BJ (cell line): ENCODE data around the gene RPS6KA2. TPM values are rescaled to one million over a fixed set of nuclear protein-coding genes. Genes with fewer than 3 reads are reported as not detected.

Source experiments
- CTCF ChIA-PET: fragments of 350-600 bp; formaldehyde crosslinking; extraction: SDS; loops from one replicate; lab custom pipeline; 2021; ENCODE audit warnings: antibody characterized with exemption, inconsistent platforms; lab: Yijun Ruan, JAX
- POLR2A ChIA-PET: fragments of 300-600 bp; sonication (Branson Sonifier 250); formaldehyde crosslinking; extraction: SDS; loops from one replicate; lab custom pipeline; 2021; ENCODE audit warnings: antibody characterized with exemption; lab: Charles Lee
- DNase-seq: peaks from one replicate; pipeline ENCODE4 v3.0.0-alpha.2; 2011; ENCODE audit warnings: low read depth
- H3K27me3 ChIP-seq: 2 replicates; pipeline ENCODE4 v1.6.0; 2011; ENCODE audit warnings: low read length; ENCODE audit not compliant: control insufficient read depth, insufficient read depth
- H3K36me3 ChIP-seq: 2 replicates; pipeline ENCODE4 v1.5.1; 2011; ENCODE audit warnings: low read length; ENCODE audit not compliant: control insufficient read depth, insufficient read depth
- H3K4me3 ChIP-seq: 2 replicates; pipeline ENCODE4 v1.5.1; 2011; ENCODE audit warnings: low read depth, mild to moderate bottlenecking, control low read depth, low read length
- CTCF ChIP-seq: IDR thresholded peaks from 2 replicates; pipeline ENCODE4 v1.5.1; 2011; ENCODE audit warnings: low read depth, mild to moderate bottlenecking, control low read depth, inconsistent platforms, low read length, moderate library complexity; ENCODE audit not compliant: insufficient read depth
- polyA plus RNA-seq: library from polyadenylated mRNA; depleted of rRNA; stranded (reverse); fragments of >200 nt; gene quantifications from 2 replicates; pipeline ENCODE4 v1.2.3, GENCODE V29; 2011

RPS6KA2 gene
- polyA plus RNA-seq, 1 experiment, result 80.8 TPM

DNA sequence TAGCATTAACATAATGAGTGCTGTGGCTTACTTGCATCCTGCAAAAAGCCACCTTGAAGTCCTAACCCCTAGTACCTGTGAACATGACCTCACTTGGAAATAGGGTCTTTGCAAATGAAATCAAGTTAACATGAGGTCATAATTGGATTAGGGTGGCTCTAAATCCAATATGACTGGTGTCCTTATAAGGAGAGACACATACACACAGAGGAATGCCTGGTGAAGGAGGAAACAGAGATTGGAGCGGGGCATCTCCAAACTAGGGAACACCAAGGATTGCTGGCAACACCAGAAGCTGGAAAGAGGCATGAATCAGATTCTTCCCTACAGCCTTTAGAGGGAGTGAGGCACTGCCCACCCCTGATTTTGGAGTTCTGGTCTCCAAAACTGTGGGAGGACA is 17.6 kb upstream of the RPS6KA2 start:
- Histone ChIP-seq H3K36me3 (no peaks in the 10 kb centered on the region), H3K4me3 (no peak overlapping the region), H3K27me3 (no peaks in the 10 kb centered on the region; the same call in none of the 2 replicates)
- no peak for DNase-seq
- TF ChIP-seq CTCF, result no peak
- ChIA-PET POLR2A (no interaction called here), CTCF (no interaction called here)

DNA sequence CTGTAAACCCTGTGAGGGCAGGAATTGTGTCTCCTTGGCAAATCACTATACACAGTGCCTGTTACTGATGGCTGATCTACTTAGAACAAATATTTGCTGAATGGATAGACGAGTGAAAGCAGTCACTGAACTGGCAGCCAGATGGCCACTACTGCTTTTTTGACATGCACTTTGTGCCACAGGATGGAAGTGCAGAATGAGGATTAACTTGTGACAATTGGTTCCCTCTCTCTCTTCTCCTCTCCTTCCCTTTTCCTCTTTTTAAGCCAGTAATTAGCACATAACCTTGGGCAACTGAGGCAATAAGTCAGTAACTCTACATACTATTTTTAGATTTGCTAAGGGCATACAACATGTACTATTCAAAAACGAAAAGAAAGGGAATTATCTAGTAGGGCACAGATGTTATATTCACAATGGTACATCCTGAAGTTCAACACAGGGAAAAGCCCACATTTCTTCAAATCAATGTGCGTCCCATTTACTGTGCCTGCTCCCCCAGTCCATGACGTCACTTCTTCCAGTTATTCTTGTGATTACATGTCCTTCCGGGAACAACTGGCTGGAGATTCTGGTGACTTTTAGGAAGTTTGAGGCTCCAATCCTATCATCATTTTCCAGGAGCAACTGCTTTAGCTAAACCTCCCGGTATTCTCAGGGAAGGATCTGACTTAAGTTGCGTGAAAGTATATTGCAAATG is 17.0 kb upstream of the RPS6KA2 start:
- ChIA-PET POLR2A (no interaction called here), CTCF (no interaction called here)
- Histone ChIP-seq H3K36me3 (no peaks in the 10 kb centered on the region), H3K4me3 (no peak overlapping the region), H3K27me3 (no peaks in the 10 kb centered on the region; the same call in none of the 2 replicates)
- no peak for TF ChIP-seq CTCF
- DNase-seq, result no peak

DNA sequence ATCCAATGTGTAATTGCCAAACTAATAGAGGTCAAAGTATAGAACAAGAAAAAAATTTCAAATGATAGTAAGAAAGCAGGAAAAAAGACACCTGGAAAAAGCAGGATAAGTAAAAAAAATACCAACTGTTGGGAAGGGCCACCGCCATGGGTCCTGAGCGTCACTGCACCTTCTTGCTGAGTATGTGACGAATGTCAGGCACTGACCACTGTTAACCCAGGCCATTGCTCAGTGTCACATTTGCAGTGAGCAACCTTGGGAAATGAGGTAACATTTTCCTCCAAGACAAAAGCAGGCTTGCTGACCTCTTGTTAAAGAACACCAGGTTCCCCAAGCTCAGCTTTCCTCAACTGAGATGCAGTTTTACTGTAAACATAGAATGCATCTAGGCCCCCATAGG is 15.6 kb upstream of the RPS6KA2 start:
- no peak for DNase-seq
- Histone ChIP-seq H3K27me3 (no peaks in the 10 kb centered on the region; the same call in none of the 2 replicates), H3K4me3 (no peak overlapping the region), H3K36me3 (no peaks in the 10 kb centered on the region)
- ChIA-PET POLR2A (no interaction called here), CTCF (no interaction called here)
- TF ChIP-seq CTCF, result no peak

- H3K4me3 ChIP-seq, result no peak overlapping the region
- CTCF ChIA-PET, result no interaction called here
- H3K36me3 ChIP-seq, result no peaks in the 10 kb centered on the region
- no peak for TF ChIP-seq CTCF
- H3K27me3 ChIP-seq, result no peaks in the 10 kb centered on the region; the same call in none of the 2 replicates
- no peak for DNase-seq
- POLR2A ChIA-PET, result no interaction called here
Measured at GRCh38 chr6:166640342-166641043, 13.4 kb upstream of the RPS6KA2 start.

DNA sequence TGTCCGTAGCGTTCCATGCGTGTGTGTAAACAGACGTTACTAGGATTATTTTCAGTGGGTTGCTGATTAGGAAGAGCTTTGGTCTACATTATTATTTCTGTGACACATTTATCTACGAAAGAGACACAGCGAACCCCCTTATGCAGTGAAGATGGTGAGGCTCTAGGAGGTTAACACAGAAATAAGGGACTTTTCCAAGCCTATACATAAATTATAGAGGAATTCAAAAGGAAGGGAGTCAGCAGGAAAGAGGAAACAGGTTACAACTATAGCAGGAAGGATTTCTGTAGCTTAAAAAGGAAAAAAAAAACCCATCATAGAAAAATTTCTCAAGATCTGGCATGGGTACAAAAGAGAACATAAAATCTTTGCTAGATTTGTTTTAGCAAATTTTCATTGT is 12.9 kb upstream of the RPS6KA2 start:
- DNase-seq, result no peak
- ChIA-PET POLR2A (no interaction called here), CTCF (no interaction called here)
- TF ChIP-seq CTCF, result no peak
- Histone ChIP-seq H3K4me3 (no peak overlapping the region), H3K36me3 (no peaks in the 10 kb centered on the region), H3K27me3 (no peaks in the 10 kb centered on the region; the same call in none of the 2 replicates)
